ENCODE measurements around the gene STARD13.

The STARD13 gene

GRCh38 chr13:33076001-33076992 is 209.3 kb downstream of the STARD13 start:
- no peak for DNase-seq

DNA sequence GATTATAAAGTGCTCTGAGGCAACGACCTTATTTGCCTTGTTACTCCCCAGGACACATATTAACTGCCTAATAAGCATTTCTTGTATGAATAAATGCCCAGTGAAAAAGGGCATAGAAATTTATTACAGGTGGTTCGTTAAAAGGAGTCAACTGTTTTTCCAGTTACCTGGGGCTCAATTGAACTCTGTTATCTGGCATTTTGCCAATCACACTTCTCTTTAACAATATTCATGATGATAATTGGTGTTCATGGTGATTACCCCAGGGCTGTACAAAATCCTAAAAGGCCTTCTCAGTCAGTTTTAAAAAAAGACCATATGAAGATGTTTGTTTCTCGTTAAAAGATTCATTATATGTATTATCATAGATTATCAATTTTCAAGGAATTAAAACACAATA is 212.2 kb downstream of the STARD13 start:
- DNase-seq: no peak

DNA sequence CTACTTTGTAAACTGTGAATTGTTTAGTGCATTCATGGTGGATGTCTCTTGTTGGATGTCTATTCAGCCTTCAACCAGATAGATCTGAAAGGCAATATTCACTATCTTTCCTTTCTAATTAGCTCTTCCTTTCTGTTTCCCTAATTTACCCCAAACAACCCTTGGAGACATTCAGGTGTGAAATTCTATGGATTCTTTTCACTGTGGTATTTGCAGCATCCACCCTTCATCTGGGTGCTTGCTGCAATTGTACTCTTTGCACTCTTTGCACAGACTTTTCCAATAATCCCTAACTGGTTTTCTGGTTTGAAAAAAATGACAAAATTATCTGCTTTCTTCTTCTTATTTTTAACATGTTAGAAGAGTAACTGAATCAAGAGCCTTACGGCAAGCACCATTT is 212.8 kb downstream of the STARD13 start:
- no peak for DNase-seq

DNA sequence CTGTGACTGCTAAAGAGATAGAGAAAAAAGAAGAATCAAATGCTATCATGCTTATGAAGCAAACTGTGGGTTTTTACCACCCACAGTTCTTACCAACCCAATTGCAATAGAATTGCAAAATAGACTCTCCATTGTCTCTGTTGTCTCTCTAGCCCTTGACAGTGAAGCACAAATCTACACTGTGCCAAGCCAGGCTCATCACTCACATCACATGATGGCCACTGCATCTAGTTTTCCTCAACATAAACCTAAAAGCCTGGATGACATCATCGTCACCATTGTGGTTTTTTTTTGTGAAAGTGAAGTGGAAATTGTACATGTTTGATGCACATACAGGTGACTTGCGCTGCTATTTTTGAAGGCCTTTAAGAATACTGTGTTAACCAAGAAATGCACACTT is 213.3 kb downstream of the STARD13 start:
- no peak for DNase-seq

GRCh38 chr13:33070713-33071112 is 214.8 kb downstream of the STARD13 start:
- DNase-seq: no peak

- no peak for DNase-seq
Observed at GRCh38 chr13:33069365-33069764, 216.2 kb downstream of the STARD13 start.

- DNase-seq: no peak
Observed at GRCh38 chr13:33066329-33066728, 219.2 kb downstream of the STARD13 start.

- no peak for DNase-seq
Observed at GRCh38 chr13:33060815-33061214, 224.7 kb downstream of the STARD13 start.

DNA sequence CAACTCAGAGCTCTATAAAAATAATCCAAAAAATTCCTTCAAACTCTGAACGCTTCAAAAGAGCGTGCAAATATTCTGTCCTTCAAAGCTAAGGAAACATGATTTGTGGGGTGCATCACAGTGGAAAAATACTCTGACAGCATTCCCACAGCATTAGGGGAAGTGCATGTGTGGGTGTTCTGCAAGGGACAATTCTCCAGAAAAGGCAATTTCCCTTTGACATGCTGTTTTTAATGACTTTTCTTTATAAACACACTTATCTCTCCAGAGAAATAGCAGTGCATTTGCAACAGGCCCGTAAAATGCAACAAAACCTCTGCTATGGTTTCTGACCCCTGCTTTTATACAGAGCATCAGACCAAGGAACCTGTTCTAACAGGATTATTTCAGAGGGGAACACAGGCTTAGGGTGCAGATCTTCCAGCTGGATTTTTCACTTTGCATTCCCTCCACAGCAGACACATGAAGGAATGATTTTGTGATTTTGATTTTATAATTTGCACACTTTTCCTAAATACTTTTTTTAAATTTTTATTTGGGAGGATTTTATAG is 226.7 kb downstream of the STARD13 start:
- DNase-seq: no peak

- no peak for DNase-seq
Observed at GRCh38 chr13:33057019-33057780, 228.4 kb downstream of the STARD13 start.

DNA sequence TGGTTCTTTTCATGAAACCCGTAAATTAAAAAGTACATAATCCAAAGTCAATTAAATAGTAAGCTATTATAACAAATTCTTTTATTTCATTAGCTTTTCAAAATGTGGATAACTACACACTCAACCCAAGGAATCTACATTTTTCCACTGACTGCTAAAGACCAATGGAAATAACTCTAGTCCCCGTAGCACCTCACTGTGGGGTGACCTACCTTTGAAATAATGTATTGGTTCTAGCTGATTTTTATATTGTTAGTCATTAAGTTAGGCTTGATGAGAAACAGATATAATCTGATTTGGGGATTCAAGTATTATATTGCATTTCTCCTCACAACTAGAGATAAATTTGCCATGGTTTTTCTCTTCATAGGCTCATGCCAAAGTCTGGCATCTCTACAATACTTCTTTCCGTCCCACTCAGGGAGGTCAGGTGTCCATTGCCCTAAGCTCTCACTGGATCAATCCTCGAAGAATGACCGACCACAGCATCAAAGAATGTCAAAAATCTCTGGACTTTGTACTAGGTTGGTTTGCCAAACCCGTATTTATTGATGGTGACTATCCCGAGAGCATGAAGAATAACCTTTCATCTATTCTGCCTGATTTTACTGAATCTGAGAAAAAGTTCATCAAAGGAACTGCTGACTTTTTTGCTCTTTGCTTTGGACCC is 232.0 kb downstream of the STARD13 start:
- DNase-seq: no peak

Measured in amniotic stem cell (primary cell).